CD14-positive monocyte (primary cell): ENCODE measurements around the gene GAGE13. TPM values are rescaled to one million over a fixed set of nuclear protein-coding genes. Genes with fewer than 3 reads are reported as not detected.
A peak's percentile ranks its signal among the peaks of the same experiment; 100 is the strongest.
"Not testable (repeated sequence)": the region's sequence is repeated elsewhere in the genome, so short reads cannot be mapped to it uniquely, and the experiment has no call there.

Source experiments
- DNase-seq, 3 donors: peaks; one replicate each; pipeline ENCODE4 v3.0.0-alpha.2; 2011 to 2022
- H2AFZ ChIP-seq: 2 replicates; pipeline ENCODE4 v1.6.0; 2012; ENCODE audit warnings: mild to moderate bottlenecking, low read depth, low read length, inconsistent platforms; ENCODE audit not compliant: insufficient read depth, poor library complexity, severe bottlenecking
- H3K27ac ChIP-seq, 2 donors: 1 replicate in 1 of 2; 2 replicates in 1 of 2; pipeline ENCODE4 v1.5.1; 2012 to 2013; ENCODE audit warnings: low read length in 2 of 2, control low read depth in 1 of 2, inconsistent platforms in 1 of 2, low read depth in 1 of 2, mild to moderate bottlenecking in 1 of 2
- H3K27me3 ChIP-seq, 2 donors: one replicate each; pipeline versions ENCODE4 v1.6.0 to v1.6.1; 2011 to 2013; ENCODE audit warnings: low read length in 2 of 2; ENCODE audit not compliant: control insufficient read depth in 2 of 2, insufficient read depth in 2 of 2
- H3K36me3 ChIP-seq, 2 donors: replicated peaks in 1 of 2; 1 replicate in 1 of 2; 2 replicates in 1 of 2; pipeline versions ENCODE4 v1.5.1 to v1.6.1; 2012 to 2013; ENCODE audit warnings: low read length in 2 of 2, control low read depth in 1 of 2, inconsistent platforms in 1 of 2, mild to moderate bottlenecking in 1 of 2; ENCODE audit not compliant: insufficient read depth in 2 of 2, control insufficient read depth in 1 of 2
- H3K4me1 ChIP-seq, 2 donors: 1 replicate in 1 of 2; 2 replicates in 1 of 2; pipeline versions ENCODE4 v1.5.1 to v1.6.1; 2012 to 2013; ENCODE audit warnings: low read length in 2 of 2, control low read depth in 1 of 2, inconsistent platforms in 1 of 2, mild to moderate bottlenecking in 1 of 2, moderate library complexity in 1 of 2; ENCODE audit not compliant: insufficient read depth in 2 of 2, control insufficient read depth in 1 of 2
- H3K4me2 ChIP-seq: replicated peaks from 2 replicates; pipeline ENCODE3; 2012; ENCODE audit warnings: low read length, moderate library complexity, mild to moderate bottlenecking; ENCODE audit not compliant: poor library complexity, severe bottlenecking; ENCODE audit errors: extremely low read depth
- H3K4me3 ChIP-seq, 3 experiments: fragments of 200-600 bp in 1 of 3; sonication (generic) in 1 of 3; replicated peaks in 1 of 3; 1 replicate in 2 of 3; 2 replicates in 1 of 3; pipeline ENCODE4 v1.5.1; 2011 to 2013; ENCODE audit warnings: low read length in 3 of 3, mild to moderate bottlenecking in 3 of 3, control low read depth in 2 of 3, low read depth in 2 of 3, inconsistent platforms in 1 of 3, moderate library complexity in 1 of 3
- H3K79me2 ChIP-seq: 2 replicates; pipeline ENCODE4 v1.6.0; 2012; ENCODE audit warnings: mild to moderate bottlenecking, control low read depth, inconsistent platforms, low read length, moderate library complexity; ENCODE audit not compliant: insufficient read depth
- H3K9ac ChIP-seq: 2 replicates; pipeline ENCODE4 v1.6.0; 2017; ENCODE audit warnings: low read length, mild to moderate bottlenecking; ENCODE audit not compliant: insufficient read depth, poor library complexity, severe bottlenecking
- H3K9me3 ChIP-seq, 2 donors: replicated peaks in 1 of 2; 1 replicate in 1 of 2; 2 replicates in 1 of 2; pipeline versions ENCODE4 v1.5.1 to v1.6.1; 2012 to 2013; ENCODE audit warnings: low read length in 2 of 2, control low read depth in 1 of 2; ENCODE audit not compliant: control insufficient read depth in 1 of 2, insufficient read depth in 1 of 2
- H4K20me1 ChIP-seq: 2 replicates; pipeline ENCODE4 v1.6.0; 2012; ENCODE audit warnings: mild to moderate bottlenecking, low read length, control low read depth, moderate library complexity; ENCODE audit not compliant: insufficient read depth
- H3K27ac Mint-ChIP-seq, 7 donors: one replicate each; pipeline ENCODE4 v1.8.0; 2020; ENCODE audit warnings: mild to moderate bottlenecking in 7 of 7, mixed read lengths in 7 of 7, moderate library complexity in 6 of 7, inconsistent platforms in 2 of 7
- H3K27me3 Mint-ChIP-seq, 3 donors: one replicate each; pipeline ENCODE4 v1.8.0; 2021 to 2022; ENCODE audit warnings: low read depth in 3 of 3, mild to moderate bottlenecking in 3 of 3, mixed read lengths in 3 of 3, moderate library complexity in 3 of 3, inconsistent platforms in 1 of 3
- H3K36me3 Mint-ChIP-seq, 2 donors: one replicate each; pipeline ENCODE4 v1.8.0; 2020; ENCODE audit warnings: mixed read lengths in 2 of 2, inconsistent platforms in 1 of 2, mild to moderate bottlenecking in 1 of 2
- H3K4me1 Mint-ChIP-seq: one replicate; pipeline ENCODE4 v1.8.0; 2020; ENCODE audit warnings: mild to moderate bottlenecking, mixed read lengths
- H3K4me3 Mint-ChIP-seq, 2 donors: one replicate each; pipeline ENCODE4 v1.8.0; 2020; ENCODE audit warnings: mild to moderate bottlenecking in 2 of 2, mixed read lengths in 2 of 2, moderate library complexity in 1 of 2
- H3K9me3 Mint-ChIP-seq, 7 donors: one replicate each; pipeline ENCODE4 v1.8.0; 2020 to 2022; ENCODE audit warnings: mixed read lengths in 7 of 7, mild to moderate bottlenecking in 6 of 7, moderate library complexity in 6 of 7, inconsistent platforms in 2 of 7
- WGBS: methylation state at CpG from one replicate; pipeline ENCODE4 v1.1.5; 2013; ENCODE audit warnings: missing lambda C conversion rate; ENCODE audit not compliant: insufficient coverage; 5-methylcytosine and 5-hydroxymethylcytosine counted together
- intact Hi-C, 2 donors: fragments of 100-400 bp; cut with micrococcal nuclease; formaldehyde crosslinking; loops; one replicate each; pipeline versions ENCODE4 v1.15.0 to v1.15.1; 2023
- polyA plus RNA-seq, 3 donors: library from polyadenylated mRNA; depleted of rRNA in 1 of 3; unstranded in 2 of 3; stranded (reverse) in 1 of 3; fragments of 300-500 nt in 2 of 3; fragments of >200 nt in 1 of 3; fragmentation: Illumina TruSeq in 2 of 3; gene quantifications; 1 replicate in 2 of 3; 2 replicates in 1 of 3; pipeline ENCODE4 v1.2.3, GENCODE V29; 2012 to 2021
- TF ChIP-seq, protein P1 (sequence below): fragments of 200-600 bp; IDR thresholded peaks from one replicate; pipeline ENCODE4 v1.8.0; 2022; ENCODE audit warnings: antibody characterized with exemption, mild to moderate bottlenecking

Gene GAGE13
- polyA plus RNA-seq, 3 donors = not detected

DNA sequence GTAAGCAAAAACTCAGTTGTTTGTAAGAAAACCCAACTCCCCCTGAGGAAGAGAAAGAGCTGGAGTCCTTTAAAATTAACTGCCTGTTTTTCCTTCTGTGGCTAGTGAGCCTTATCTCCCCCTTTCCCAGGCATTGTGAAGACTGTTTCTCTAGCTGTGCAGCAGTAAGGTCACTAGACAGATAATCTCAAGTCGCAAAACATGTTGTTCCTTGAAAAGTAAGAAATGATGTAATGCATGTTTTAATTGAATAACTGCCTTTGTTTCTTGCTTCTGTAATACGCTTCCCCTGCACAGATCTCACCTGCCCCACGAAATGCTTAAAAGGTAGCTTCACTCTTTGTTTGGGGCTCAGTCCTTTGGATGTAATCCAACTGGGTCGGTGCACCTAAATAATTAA is 15.3 kb upstream of the GAGE13 start:
- peak overlapping the region in 1 of 7 donors; percentile 54 for H3K27ac Mint-ChIP-seq
- Histone ChIP-seq H4K20me1 (no peaks in the 10 kb centered on the region), H3K9me3 (no peaks in the 10 kb centered on the region), H3K4me3 (no peak overlapping the region), H3K9ac (no peak overlapping the region), H3K27me3 (no peaks in the 10 kb centered on the region), H3K27ac (peak overlapping the region in 1 of 2 donors; percentile 40), H3K4me2 (no peak overlapping the region), H3K4me1 (peaks cover 21 to 46% of the 10 kb centered on the region in 2 donors), H3K36me3 (no peaks in the 10 kb centered on the region), H3K79me2 (no peaks in the 10 kb centered on the region), H2AFZ (no peak overlapping the region)
- intact Hi-C loops = no loop called here
- H3K4me1 Mint-ChIP-seq = peaks cover 43% of the 10 kb centered on the region
- WGBS = 100% methylated on average over 1 of the region's 4 CpGs
- H3K9me3 Mint-ChIP-seq = no peaks in the 10 kb centered on the region
- no peak for DNase-seq
- H3K27me3 Mint-ChIP-seq = no peaks in the 10 kb centered on the region
- no peaks in the 10 kb centered on the region for H3K36me3 Mint-ChIP-seq
- H3K4me3 Mint-ChIP-seq = no peak overlapping the region
- TF ChIP-seq, protein P1, sequence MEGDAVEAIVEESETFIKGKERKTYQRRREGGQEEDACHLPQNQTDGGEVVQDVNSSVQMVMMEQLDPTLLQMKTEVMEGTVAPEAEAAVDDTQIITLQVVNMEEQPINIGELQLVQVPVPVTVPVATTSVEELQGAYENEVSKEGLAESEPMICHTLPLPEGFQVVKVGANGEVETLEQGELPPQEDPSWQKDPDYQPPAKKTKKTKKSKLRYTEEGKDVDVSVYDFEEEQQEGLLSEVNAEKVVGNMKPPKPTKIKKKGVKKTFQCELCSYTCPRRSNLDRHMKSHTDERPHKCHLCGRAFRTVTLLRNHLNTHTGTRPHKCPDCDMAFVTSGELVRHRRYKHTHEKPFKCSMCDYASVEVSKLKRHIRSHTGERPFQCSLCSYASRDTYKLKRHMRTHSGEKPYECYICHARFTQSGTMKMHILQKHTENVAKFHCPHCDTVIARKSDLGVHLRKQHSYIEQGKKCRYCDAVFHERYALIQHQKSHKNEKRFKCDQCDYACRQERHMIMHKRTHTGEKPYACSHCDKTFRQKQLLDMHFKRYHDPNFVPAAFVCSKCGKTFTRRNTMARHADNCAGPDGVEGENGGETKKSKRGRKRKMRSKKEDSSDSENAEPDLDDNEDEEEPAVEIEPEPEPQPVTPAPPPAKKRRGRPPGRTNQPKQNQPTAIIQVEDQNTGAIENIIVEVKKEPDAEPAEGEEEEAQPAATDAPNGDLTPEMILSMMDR = no peak

GRCh38 chrX:49321737-49322136 is 9.6 kb upstream of the GAGE13 start, which contains the start of gene GAGE12J:
Gene GAGE12J (plus strand): TSS chrX:49322037. CDS start chrX:49323194, 1,157 bp downstream.
- WGBS = no CpG with 5 or more reads among the region's 16 CpGs
- intact Hi-C loops, H3K27me3 Mint-ChIP-seq: not testable (repeated sequence)

DNA sequence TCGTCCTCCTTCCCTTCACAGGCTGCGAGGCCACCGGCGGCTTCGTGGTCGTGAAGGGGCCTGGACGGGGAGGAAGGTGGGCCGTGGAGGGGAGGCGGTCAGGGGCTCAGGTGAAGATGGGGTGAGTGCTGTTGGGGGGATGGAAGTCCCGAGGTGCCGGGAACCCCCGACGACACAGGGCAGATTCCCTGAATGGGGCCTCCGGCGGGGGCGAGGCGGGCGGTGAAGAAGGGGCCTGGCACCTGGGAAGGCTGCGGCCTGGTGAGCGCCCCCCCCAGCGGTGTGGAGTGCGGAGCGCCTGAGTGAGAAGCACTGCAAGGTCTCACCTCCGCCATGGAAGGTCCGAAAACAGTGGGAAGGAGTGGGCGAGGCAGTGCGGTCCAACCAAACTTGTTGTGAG is 9.1 kb upstream of the GAGE13 start:
- DNase-seq, H3K36me3 Mint-ChIP-seq, H3K27me3 ChIP-seq, H3K9me3 ChIP-seq, H3K27me3 Mint-ChIP-seq, H2AFZ ChIP-seq, H3K9me3 Mint-ChIP-seq, H3K27ac ChIP-seq, H3K4me2 ChIP-seq, H3K4me3 Mint-ChIP-seq, H3K79me2 ChIP-seq, intact Hi-C loops, H4K20me1 ChIP-seq, H3K4me3 ChIP-seq, H3K9ac ChIP-seq, H3K4me1 Mint-ChIP-seq, H3K27ac Mint-ChIP-seq, H3K4me1 ChIP-seq, H3K36me3 ChIP-seq: not testable (repeated sequence)
- WGBS = no CpG with 5 or more reads among the region's 27 CpGs

More at GRCh38 chrX:49321737-49322136, 9.6 kb upstream of the GAGE13 start, which contains the start of gene GAGE12J:
- not testable (repeated sequence) for H3K9me3 ChIP-seq, DNase-seq, H3K79me2 ChIP-seq, H3K4me1 ChIP-seq, H3K9me3 Mint-ChIP-seq, H4K20me1 ChIP-seq, H3K4me1 Mint-ChIP-seq, H3K36me3 ChIP-seq, H3K4me3 ChIP-seq, H3K4me2 ChIP-seq, H3K27ac ChIP-seq, H3K36me3 Mint-ChIP-seq, H3K27me3 ChIP-seq, H3K27ac Mint-ChIP-seq, H3K9ac ChIP-seq, H3K4me3 Mint-ChIP-seq, H2AFZ ChIP-seq

- DNase-seq = not testable (repeated sequence)
- WGBS = no CpG with 5 or more reads among the region's 7 CpGs
These were observed 7.6 kb upstream of the GAGE13 start for GRCh38 chrX:49323735-49324134.

More at GRCh38 chrX:49323735-49324134, 7.6 kb upstream of the GAGE13 start:
- H3K4me1 ChIP-seq, H3K27ac ChIP-seq, H3K9me3 ChIP-seq, H3K79me2 ChIP-seq, H2AFZ ChIP-seq, H3K27ac Mint-ChIP-seq, H3K36me3 ChIP-seq, intact Hi-C loops, H4K20me1 ChIP-seq, H3K4me1 Mint-ChIP-seq, H3K9me3 Mint-ChIP-seq, H3K27me3 Mint-ChIP-seq, H3K4me3 ChIP-seq, H3K27me3 ChIP-seq, H3K36me3 Mint-ChIP-seq, H3K4me2 ChIP-seq, H3K4me3 Mint-ChIP-seq, H3K9ac ChIP-seq: not testable (repeated sequence)
